Measurements from ENCODE around the gene GLI2. TPM values are rescaled to one million over a fixed set of nuclear protein-coding genes. Genes with fewer than 3 reads are reported as not detected.

Gene GLI2
- total RNA-seq, 1 donor: 10.1 TPM

- H3K27me3 ChIP-seq (ENCODE audit: insufficient read depth, low read length): no peaks in the 10 kb centered on the region
These were observed 15.4 kb upstream of the GLI2 start for GRCh38 chr2:120720231-120720630.

GRCh38 chr2:120720746-120721375 is 14.8 kb upstream of the GLI2 start:
- H3K4me3 ChIP-seq (ENCODE audit: insufficient read depth, low read length): no peak overlapping the region
- no peak overlapping the region for H3K4me2 ChIP-seq (ENCODE audit: insufficient read depth, low read length)
- no peak for TF ChIP-seq CTCF (IDR thresholded peaks at IDR 0.05; ENCODE audit: extremely low read depth, low read depth, low read length)
- no peaks in the 10 kb centered on the region for H3K36me3 ChIP-seq (ENCODE audit: insufficient read depth, low read length)
- H3K79me2 ChIP-seq (ENCODE audit: insufficient read depth, low read length): no peaks in the 10 kb centered on the region
- no peak overlapping the region for H2AFZ ChIP-seq (ENCODE audit: low read length)
- no peak for DNase-seq (ENCODE audit: insufficient read length, low spot score, missing footprints)
- H3K27ac ChIP-seq (ENCODE audit: low read depth, low read length): no peak overlapping the region
- H3K9me3 ChIP-seq (ENCODE audit: low read depth, low read length): peaks cover under 1% of the 10 kb centered on the region
- peaks cover 18% of the 10 kb centered on the region for H3K4me1 ChIP-seq (ENCODE audit: insufficient read depth, low read length)
- H4K20me1 ChIP-seq (ENCODE audit: insufficient read depth, low read length): no peaks in the 10 kb centered on the region
- no peaks in the 10 kb centered on the region for H3K27me3 ChIP-seq (ENCODE audit: insufficient read depth, low read length)

More at GRCh38 chr2:120720231-120720630, 15.4 kb upstream of the GLI2 start:
- Histone ChIP-seq H3K9me3 (ENCODE audit: low read depth, low read length) (no peaks in the 10 kb centered on the region), H3K4me2 (ENCODE audit: insufficient read depth, low read length) (no peak overlapping the region), H2AFZ (ENCODE audit: low read length) (no peak overlapping the region), H3K36me3 (ENCODE audit: insufficient read depth, low read length) (no peaks in the 10 kb centered on the region), H3K4me1 (ENCODE audit: insufficient read depth, low read length) (peaks cover 18% of the 10 kb centered on the region), H4K20me1 (ENCODE audit: insufficient read depth, low read length) (no peaks in the 10 kb centered on the region), H3K4me3 (ENCODE audit: insufficient read depth, low read length) (no peak overlapping the region), H3K27ac (ENCODE audit: low read depth, low read length) (no peak overlapping the region), H3K79me2 (ENCODE audit: insufficient read depth, low read length) (no peaks in the 10 kb centered on the region)
- DNase-seq (ENCODE audit: insufficient read length, low spot score, missing footprints): no peak
- TF ChIP-seq CTCF (IDR thresholded peaks at IDR 0.05; ENCODE audit: extremely low read depth, low read depth, low read length): no peak

GRCh38 chr2:120722246-120722567 is 13.5 kb upstream of the GLI2 start:
- H3K36me3 ChIP-seq (ENCODE audit: insufficient read depth, low read length): no peaks in the 10 kb centered on the region
- no peaks in the 10 kb centered on the region for H4K20me1 ChIP-seq (ENCODE audit: insufficient read depth, low read length)
- H3K9me3 ChIP-seq (ENCODE audit: low read depth, low read length): peaks cover 3% of the 10 kb centered on the region
- H3K4me3 ChIP-seq (ENCODE audit: insufficient read depth, low read length): peak overlapping the region; percentile 26
- peak overlapping the region; percentile 73 for H3K4me2 ChIP-seq (ENCODE audit: insufficient read depth, low read length)
- H3K27ac ChIP-seq (ENCODE audit: low read depth, low read length): peak overlapping the region; percentile 78
- no peak for TF ChIP-seq CTCF (IDR thresholded peaks at IDR 0.05; ENCODE audit: extremely low read depth, low read depth, low read length)
- H3K27me3 ChIP-seq (ENCODE audit: insufficient read depth, low read length): no peaks in the 10 kb centered on the region
- H3K4me1 ChIP-seq (ENCODE audit: insufficient read depth, low read length): peaks cover 18% of the 10 kb centered on the region
- H3K79me2 ChIP-seq (ENCODE audit: insufficient read depth, low read length): no peaks in the 10 kb centered on the region
- H2AFZ ChIP-seq (ENCODE audit: low read length): no peak overlapping the region
- no peak for DNase-seq (ENCODE audit: insufficient read length, low spot score, missing footprints)

GRCh38 chr2:120722568-120723421 is 12.9 kb upstream of the GLI2 start:
- peak; percentile 90 for DNase-seq (ENCODE audit: insufficient read length, low spot score, missing footprints)
- Histone ChIP-seq H3K36me3 (ENCODE audit: insufficient read depth, low read length) (no peaks in the 10 kb centered on the region), H3K79me2 (ENCODE audit: insufficient read depth, low read length) (no peaks in the 10 kb centered on the region), H3K4me1 (ENCODE audit: insufficient read depth, low read length) (peaks cover 18% of the 10 kb centered on the region), H3K9me3 (ENCODE audit: low read depth, low read length) (peaks cover 3% of the 10 kb centered on the region), H3K27me3 (ENCODE audit: insufficient read depth, low read length) (no peaks in the 10 kb centered on the region), H3K4me3 (ENCODE audit: insufficient read depth, low read length) (peak overlapping the region; percentile 26), H3K27ac (ENCODE audit: low read depth, low read length) (peak overlapping the region; percentile 78), H4K20me1 (ENCODE audit: insufficient read depth, low read length) (no peaks in the 10 kb centered on the region), H3K4me2 (ENCODE audit: insufficient read depth, low read length) (peak overlapping the region; percentile 73), H2AFZ (ENCODE audit: low read length) (peak overlapping the region; percentile 24)
- TF ChIP-seq CTCF (IDR thresholded peaks at IDR 0.05; ENCODE audit: extremely low read depth, low read depth, low read length): no peak
